Measurements from ENCODE around the gene STMN1.

DNA sequence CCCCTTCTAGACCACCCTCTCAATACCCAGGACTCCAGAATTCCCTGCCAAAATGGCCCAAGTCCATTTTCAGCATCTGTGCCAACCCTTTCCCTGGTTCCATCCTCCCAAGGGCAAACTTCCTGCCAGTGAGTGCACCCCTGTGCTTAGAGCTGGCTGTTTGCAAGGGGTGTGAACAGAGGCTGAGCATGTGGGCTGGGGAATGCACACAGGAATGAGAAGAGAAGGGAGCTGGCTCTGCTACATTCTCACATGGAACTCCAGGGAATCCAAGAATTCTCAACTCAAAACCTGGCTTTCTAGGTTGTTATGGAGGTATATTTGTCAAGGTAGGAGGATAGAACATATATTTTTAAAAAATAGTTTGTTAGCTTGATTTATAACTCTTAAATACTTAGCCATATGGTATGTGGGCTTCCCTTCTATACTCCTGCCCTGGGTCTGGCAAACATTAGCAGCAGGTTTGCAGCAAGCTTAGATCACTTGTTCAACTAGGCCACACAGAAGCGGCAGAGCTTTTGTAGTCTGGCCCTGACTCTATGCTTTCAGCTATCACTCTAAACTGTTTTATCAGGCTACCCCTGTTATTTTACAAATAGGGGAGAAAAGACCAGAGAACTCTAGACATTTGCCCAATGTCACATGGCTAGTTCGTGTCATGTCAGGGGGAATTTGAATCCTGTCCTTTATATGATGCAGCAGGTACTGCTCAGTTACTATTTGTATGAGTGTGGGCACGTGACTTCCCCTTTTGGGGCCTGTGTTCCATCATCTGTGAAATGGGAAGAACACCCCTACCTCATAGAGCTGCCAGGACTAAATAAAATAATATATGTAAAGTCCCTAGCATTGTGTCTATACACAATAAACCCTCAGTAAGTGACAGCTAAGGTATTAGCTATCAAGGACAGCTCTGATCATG, 8.1 kb upstream of the STMN1 start:
- TF ChIP-seq POLR2A (IDR thresholded peaks at IDR 0.05; ENCODE audit: low read length), result no peak
- TF ChIP-seq GATA1 (IDR thresholded peaks at IDR 0.05; ENCODE audit: low read depth, low read length), result no peak
